Stimulated activated CD8-positive, alpha-beta memory T cell treated with anti-CD3 and anti-CD28 coated beads, Interleukin-12 subunit alpha, Interleukin-12 subunit beta, amount 100 ng/mL, for 24 hours (primary cell): ENCODE measurements around the gene LRP5.
A peak's percentile ranks its signal among the peaks of the same experiment; 100 is the strongest.
"Not testable (repeated sequence)": the region's sequence is repeated elsewhere in the genome, so short reads cannot be mapped to it uniquely, and the experiment has no call there.

ENCODE experiments used
- DNase-seq: peaks from one replicate; pipeline ENCODE4 v3.0.0-alpha.2; 2020; ENCODE audit errors: extremely low read depth

LRP5 gene

DNA sequence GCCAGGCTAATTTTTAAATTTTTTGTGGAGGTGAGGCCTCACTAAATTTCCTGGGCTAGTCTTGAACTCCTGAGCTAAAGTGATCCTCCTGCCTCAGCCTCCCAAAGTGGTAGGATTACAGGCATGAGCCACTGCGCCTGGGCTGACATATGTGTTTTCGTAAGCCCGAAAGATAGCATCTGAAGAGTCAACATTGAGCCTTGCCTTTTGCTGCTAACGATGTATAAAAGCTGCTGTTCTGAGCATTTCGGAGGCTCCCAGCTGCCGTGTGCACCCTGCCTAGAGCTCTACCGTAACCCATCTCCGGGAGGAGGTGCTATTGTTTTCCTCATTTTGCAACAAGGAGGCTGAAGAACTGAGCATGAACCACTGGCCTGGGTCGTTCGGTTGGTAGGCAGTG lies 130.0 kb downstream of the LRP5 start:
- no peak for DNase-seq

GRCh38 chr11:68444566-68444965 lies 132.2 kb downstream of the LRP5 start:
- DNase-seq, result no peak

DNA sequence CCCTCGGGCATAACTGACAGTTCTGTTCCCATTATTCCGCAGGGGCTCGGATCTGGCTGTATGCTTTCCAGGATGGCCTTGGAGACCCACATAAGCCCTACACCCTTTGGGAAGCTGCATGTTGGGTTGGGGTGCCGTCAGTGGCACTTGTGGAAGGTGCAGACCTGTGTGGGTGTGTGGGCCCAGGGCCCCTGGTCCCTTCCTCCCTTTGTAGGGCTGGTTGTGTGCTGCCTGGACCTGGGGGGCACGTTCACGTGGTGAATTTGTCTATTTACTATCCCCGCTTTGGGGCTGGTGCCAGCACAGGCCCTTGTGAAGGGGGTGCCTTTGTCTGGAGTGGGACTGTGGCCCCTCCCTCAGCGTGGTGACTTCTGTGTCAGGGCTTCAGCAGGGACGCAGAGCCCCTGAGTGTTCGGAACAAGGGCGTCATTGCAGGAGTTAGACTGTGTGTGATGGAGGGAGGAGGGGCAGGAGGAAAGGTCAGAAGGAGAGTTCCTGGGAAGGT lies 133.2 kb downstream of the LRP5 start:
- DNase-seq, result no peak

DNA sequence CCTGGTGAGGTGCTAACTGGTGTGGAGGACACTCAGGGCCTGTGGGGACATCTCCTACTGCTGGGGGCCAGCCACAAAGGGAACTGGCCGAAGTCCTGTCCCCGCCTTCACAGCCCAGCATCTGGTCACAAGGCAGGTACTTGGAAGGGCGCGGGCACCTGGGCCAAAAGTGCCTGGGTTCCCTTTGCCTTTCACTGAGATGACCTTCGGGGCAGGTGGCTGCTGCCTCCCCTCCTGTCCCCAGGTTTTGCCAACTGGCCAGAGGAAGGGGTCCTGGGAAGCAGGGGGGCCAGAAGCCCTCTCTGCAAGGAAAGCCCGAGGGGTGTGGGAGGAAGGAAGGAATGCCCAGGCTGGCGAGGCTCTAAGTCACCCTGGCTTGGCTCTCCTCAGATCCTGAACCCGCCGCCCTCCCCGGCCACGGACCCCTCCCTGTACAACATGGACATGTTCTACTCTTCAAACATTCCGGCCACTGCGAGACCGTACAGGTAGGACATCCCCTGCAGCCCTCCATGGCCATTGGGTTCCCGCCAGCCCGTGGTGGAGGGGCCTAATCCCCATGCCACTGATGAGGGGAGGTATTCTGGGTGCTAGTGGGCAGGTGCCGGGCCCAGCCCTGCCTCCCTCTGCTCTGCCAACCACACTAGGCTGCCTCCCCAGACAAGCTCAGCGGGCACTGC lies 133.8 kb downstream of the LRP5 start:
- no peak for DNase-seq

GRCh38 chr11:68447015-68447801 lies 134.8 kb downstream of the LRP5 start:
- DNase-seq, result peak; percentile 26

DNA sequence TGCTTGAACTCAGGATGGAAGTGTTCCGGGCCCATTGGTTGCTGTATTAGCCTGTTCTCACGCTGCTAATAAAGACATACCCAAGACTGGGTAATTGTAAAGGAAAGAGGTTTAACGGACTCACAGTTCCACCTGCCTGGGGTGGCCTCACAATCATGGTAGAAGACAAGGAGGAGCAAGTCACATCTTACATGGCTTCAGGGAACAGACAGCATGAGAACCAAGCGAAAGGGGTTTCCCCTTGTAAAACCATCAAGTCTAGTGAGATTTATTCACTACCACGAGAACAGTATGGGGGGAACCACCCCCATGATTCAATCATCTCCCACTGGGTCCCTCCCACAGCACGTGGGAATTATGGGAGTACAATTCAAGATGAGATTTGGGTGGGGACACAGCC lies 135.5 kb downstream of the LRP5 start:
- not testable (repeated sequence) for DNase-seq

DNA sequence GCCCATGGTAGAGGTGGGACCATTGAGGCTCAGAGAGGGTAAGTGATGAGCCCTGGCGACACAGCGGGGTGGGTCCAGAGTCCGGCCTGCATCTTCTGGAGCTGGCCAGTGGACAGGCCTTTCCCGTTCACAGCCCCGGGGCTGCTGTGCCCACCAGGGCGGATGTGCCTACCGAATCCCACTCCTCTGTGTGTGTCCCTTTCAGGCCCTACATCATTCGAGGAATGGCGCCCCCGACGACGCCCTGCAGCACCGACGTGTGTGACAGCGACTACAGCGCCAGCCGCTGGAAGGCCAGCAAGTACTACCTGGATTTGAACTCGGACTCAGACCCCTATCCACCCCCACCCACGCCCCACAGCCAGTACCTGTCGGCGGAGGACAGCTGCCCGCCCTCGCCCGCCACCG lies 136.2 kb downstream of the LRP5 start:
- DNase-seq, result no peak

GRCh38 chr11:68449951-68450350 lies 137.6 kb downstream of the LRP5 start:
- no peak for DNase-seq

DNA sequence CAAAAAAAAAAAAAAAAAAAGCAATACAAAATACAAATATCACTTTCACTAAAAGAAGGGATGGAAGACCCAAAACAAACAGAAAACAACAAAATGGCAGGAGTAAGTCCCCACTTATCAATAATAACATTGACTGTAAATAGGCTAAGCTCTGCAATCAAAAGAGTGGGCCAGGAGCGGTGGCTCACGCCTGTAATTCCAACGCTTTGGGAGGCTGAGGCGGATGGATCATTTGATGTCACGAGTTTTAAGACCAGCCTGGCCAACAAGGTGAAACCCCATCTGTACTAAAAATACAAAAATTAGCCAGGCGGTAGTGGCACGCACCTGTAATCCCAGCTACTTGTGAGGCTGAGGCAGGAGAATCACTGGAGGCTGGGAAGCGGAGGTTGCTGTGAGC lies 138.3 kb downstream of the LRP5 start:
- DNase-seq, result no peak

- DNase-seq, result no peak
These were observed 142.4 kb downstream of the LRP5 start for GRCh38 chr11:68454767-68455166.

GRCh38 chr11:68455485-68455884 lies 143.1 kb downstream of the LRP5 start:
- DNase-seq, result no peak

DNA sequence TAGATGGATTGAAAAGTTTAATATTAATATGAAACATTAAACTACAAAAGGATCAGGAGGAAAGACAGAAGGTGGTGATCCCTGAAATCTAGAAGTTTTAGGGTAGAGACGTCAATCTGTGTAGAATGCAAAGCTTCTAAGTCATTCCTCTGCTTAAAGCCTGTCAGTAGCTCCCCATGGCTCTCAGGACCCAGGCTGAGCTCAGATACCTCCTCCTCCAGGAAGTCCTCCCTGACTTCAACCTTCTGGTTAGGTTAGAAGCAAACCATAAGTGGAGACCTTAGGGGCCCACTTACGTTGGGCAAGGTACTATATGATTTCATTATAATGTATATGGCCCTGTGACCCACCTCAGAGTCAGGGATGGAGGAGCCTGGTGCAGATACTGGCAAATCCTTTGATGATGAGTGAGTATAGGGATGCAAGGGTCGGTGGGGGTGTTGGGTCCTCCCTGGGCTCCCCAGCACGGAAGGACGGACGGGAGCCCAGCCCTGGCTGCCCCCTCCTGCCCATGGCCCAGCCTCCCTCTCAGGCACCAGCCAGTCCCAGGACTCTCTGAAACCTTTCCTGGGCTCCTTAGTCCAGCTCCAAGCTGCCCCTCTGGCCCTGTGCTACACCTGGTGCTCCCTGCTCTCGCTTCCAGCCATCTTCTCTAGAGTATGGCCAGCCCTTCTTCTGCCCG lies 145.0 kb downstream of the LRP5 start:
- no peak for DNase-seq

DNA sequence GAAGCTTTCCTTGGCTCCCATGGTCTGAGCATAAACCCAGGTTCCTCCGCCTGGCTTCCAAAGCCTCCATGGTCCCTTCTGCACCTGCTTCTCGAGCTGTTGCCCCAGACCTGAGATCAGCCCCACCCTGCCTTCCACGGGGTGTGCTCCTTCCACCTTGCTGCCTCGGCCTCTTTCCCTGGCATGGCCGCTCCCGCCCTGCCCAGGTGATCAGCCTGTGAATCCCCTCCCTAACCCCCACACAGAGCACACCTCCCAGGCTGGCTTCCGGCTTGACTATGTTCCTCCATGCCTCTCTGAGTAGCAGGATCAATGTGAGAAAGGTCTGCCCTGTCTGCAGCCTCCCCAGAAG lies 145.5 kb downstream of the LRP5 start:
- DNase-seq, result no peak

GRCh38 chr11:68458340-68458739 lies 145.9 kb downstream of the LRP5 start:
- not testable (repeated sequence) for DNase-seq

DNA sequence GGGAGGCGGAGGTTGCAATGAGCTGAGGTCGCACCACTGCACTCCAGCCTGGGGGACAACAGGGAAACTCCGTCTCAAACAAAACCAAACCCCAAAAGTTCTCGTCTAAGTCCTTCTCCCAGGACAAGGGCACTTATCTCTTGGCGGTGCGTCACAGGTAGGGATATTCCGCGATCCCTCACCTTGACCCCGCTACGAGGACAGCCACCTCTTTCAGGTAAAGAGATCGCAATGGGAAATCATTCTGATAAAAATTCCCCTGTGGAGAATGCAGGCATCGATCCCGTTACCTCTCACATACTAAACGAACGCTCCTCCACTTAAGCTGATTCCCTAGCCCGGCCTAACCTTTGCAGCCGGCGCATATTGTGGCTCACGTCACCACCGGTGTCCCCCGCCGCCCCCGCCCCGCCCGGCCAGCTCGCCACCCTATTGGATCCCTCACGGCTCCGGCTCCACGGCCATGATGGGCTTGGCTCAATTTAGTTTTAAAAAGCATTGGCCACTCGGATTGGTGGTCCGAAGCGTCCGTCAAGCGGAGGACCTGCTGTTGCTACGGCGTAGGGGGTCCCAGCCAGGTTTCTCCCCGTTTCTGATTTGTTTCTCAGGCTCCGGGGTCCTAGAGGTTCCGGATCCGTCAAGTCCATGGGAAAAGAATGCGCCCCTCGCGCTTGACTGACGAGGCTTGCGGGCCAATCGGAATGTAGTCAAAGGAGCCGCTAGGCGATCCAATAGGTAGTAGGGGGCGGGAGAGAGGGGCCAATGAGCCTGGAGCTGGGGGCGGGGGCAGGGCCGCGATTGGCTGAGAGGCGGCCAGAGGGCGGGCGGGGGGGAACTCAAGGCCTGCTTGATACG lies 147.7 kb downstream of the LRP5 start:
- peak; percentile 87 for DNase-seq

- DNase-seq, result no peak
These were observed 148.6 kb downstream of the LRP5 start, which contains the start of gene PPP6R3 for GRCh38 chr11:68460741-68461574. Gene PPP6R3, plus strand, starts transcription at chr11:68460752. Its CDS starts 76,913 bp downstream, at chr11:68537665.

GRCh38 chr11:68461575-68461917 lies 149.2 kb downstream of the LRP5 start:
- DNase-seq, result no peak

- DNase-seq, result no peak
These were observed 151.3 kb downstream of the LRP5 start for GRCh38 chr11:68463714-68464113.

DNA sequence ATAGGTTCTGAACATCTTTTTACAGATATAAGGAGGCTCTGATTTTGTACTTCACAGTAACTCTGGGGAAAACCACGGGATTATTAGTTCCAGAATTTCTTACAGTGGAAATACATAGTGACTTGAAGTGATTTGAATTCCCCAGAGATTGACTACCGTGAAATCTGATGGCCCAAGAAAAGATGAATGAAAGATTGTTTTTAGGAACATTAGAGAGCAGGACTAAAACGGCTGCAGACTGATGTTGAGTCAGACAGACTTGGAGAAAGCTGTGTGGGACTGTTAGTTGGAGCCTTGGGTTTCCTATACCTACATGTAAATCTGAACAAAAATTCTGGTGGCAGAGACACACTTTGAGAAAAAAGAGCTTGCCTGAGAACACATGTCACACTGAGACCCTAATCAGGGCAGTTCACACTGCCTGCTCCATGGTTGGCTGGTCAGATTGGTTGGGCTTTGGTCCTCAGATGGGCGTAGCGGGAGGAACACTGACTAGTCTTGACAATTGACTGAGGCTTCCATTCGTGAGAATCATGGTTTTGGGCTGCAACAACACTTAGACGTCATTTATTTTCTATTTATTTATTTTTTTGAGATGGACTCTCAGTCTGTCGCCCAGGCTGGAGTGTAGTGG lies 154.9 kb downstream of the LRP5 start:
- DNase-seq, result no peak

DNA sequence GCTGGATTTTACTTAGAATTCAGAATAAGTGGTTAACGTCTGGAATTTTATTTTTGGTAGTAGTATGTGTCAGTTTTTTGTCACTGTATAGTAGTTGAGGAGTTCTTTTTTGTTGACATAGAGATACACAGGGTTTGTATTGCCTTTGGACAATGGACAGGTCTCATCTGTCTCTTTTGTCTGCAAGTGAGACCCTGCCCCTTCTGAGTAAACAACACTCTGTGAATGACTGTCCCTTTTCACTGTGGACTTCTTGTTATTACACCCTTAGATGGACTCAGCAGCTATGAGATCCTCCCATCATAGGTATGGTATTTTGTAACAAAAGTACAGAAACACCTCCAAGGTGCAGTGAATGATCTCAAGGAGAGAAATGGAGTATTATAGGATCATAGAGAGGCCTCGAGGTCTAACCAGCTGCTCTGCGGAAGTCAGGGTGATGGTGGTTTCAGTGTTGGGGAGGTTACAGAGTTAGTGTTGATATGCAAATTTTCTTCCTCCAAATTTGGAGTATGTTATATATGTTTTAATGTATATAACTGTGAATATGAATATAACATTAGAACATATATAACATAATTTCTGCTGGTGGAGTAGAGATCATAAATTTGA lies 155.9 kb downstream of the LRP5 start:
- DNase-seq, result no peak
